AG04449 (cell line): ENCODE measurements around the gene TRA2B.

Experiments used
- CTCF ChIA-PET: fragments of 350-600 bp; formaldehyde crosslinking; extraction: SDS; loops from one replicate; lab custom pipeline; 2021; ENCODE audit warnings: antibody characterized with exemption; lab: Yijun Ruan, JAX
- POLR2A ChIA-PET: fragments of 400-600, 350-600 bp; formaldehyde crosslinking; extraction: SDS; loops from one replicate; lab custom pipeline; 2020; ENCODE audit warnings: antibody characterized with exemption, inconsistent platforms; lab: Yijun Ruan, JAX
- DNase-seq: peaks from one replicate; pipeline ENCODE4 v3.0.0-alpha.2; 2010; ENCODE audit warnings: low read depth, low spot score
- H3K4me3 ChIP-seq: 2 replicates; pipeline ENCODE4 v1.5.1; 2011; ENCODE audit warnings: low read depth, mild to moderate bottlenecking, control low read depth, low read length
- CTCF ChIP-seq: IDR thresholded peaks from one replicate; pipeline ENCODE4 v1.5.1; 2011; ENCODE audit warnings: mild to moderate bottlenecking, moderate library complexity, low read length, control low read depth, inconsistent platforms; ENCODE audit not compliant: insufficient read depth; ENCODE audit errors: missing control alignments

Gene TRA2B

GRCh38 chr3:185981621-185982020 is 43.8 kb upstream of the TRA2B start:
- TF ChIP-seq CTCF = no peak
- CTCF ChIA-PET = interaction anchor here (1.0 to 8.5 kb wide), 12 partner anchors 11 to 634 kb away, joined by 3 to 211 read pairs (median 21); no protein-coding TSS in a partner anchor
- POLR2A ChIA-PET = no interaction called here
- DNase-seq = no peak
- H3K4me3 ChIP-seq = no peak overlapping the region

GRCh38 chr3:185979721-185980121 is 41.9 kb upstream of the TRA2B start:
- DNase-seq = no peak
- no peak overlapping the region for H3K4me3 ChIP-seq
- CTCF ChIA-PET = interaction anchor here (0.6 to 8.5 kb wide), 21 partner anchors 8 to 1738 kb away, joined by 3 to 211 read pairs (median 6); no protein-coding TSS in a partner anchor
- TF ChIP-seq CTCF = no peak
- POLR2A ChIA-PET = interaction anchor here (1.2 kb wide), 1 partner anchor 20 kb away, joined by 4 read pairs; no protein-coding TSS in a partner anchor

GRCh38 chr3:185978516-185978915 is 40.7 kb upstream of the TRA2B start:
- TF ChIP-seq CTCF = no peak
- no peak overlapping the region for H3K4me3 ChIP-seq
- DNase-seq = no peak
- CTCF ChIA-PET = interaction anchor here (0.8 to 8.5 kb wide), 28 partner anchors 9 to 1739 kb away, joined by 3 to 211 read pairs (median 5); no protein-coding TSS in a partner anchor
- POLR2A ChIA-PET = no interaction called here

GRCh38 chr3:185977679-185978040 is 39.8 kb upstream of the TRA2B start:
- no peak overlapping the region for H3K4me3 ChIP-seq
- no peak for TF ChIP-seq CTCF
- no peak for DNase-seq
- ChIA-PET POLR2A (no interaction called here), CTCF (interaction anchor here (0.8 to 8.5 kb wide), 37 partner anchors 8 to 844 kb away, joined by 3 to 211 read pairs (median 5); no protein-coding TSS in a partner anchor)

- CTCF ChIA-PET = interaction anchor here (0.6 to 8.5 kb wide), 42 partner anchors 9 to 640 kb away, joined by 3 to 211 read pairs (median 4); no protein-coding TSS in a partner anchor
- TF ChIP-seq CTCF = peak; percentile 96
- H3K4me3 ChIP-seq = no peak overlapping the region
- POLR2A ChIA-PET = no interaction called here
- no peak for DNase-seq
Measured at GRCh38 chr3:185976977-185977678, 39.3 kb upstream of the TRA2B start.

GRCh38 chr3:185976100-185976499 is 38.3 kb upstream of the TRA2B start:
- POLR2A ChIA-PET = no interaction called here
- no peak overlapping the region for H3K4me3 ChIP-seq
- no peak for TF ChIP-seq CTCF
- CTCF ChIA-PET = interaction anchor here (1.0 to 8.5 kb wide), 12 partner anchors 9 to 634 kb away, joined by 3 to 211 read pairs (median 6); no protein-coding TSS in a partner anchor
- no peak for DNase-seq
